ENCODE data around the gene ST6GALNAC3. TPM values are rescaled to one million over a fixed set of nuclear protein-coding genes. Genes with fewer than 3 reads are reported as not detected.

The ST6GALNAC3 gene
- total RNA-seq, 1 donor from 2014 or later = 11.7 TPM

DNA sequence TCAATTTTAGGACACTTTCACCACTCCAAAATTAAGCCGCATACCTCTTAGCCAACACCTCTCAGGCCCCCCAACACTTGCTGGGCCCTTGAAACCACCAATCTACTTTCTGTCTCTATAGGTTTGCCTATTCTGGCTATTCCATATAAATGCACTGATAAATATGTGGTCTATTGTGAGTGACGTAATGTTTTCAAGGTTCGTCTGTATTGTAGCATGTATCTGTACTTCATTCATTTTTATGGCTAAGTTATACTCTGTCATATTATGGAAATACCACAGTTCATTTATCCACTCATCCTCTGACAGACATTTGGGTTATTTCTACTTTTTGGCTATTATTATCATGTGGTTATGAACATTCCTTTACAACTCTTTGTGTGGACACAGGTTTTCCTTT lies 432.8 kb downstream of the ST6GALNAC3 start:
- no peak for DNase-seq (ENCODE audit: low spot score)

DNA sequence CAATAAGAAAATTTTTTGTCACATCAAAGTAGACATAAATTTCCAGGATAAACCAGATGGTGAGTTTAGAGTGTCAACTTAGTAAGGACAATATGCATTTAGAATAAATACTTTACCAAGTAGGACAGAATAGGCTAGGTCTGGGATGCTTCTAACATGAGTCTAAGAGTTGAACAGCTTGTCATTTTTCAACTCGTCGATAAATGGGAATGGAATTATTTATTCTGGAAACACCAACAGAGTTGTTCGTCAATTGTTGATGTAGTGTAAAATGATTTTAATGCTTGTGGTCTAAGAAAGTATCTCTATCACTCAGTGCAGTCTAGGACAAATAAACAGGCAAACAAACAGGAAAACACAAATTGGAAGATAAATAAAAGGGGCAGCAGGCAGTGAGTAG lies 434.3 kb downstream of the ST6GALNAC3 start:
- DNase-seq (ENCODE audit: low spot score) = no peak

DNA sequence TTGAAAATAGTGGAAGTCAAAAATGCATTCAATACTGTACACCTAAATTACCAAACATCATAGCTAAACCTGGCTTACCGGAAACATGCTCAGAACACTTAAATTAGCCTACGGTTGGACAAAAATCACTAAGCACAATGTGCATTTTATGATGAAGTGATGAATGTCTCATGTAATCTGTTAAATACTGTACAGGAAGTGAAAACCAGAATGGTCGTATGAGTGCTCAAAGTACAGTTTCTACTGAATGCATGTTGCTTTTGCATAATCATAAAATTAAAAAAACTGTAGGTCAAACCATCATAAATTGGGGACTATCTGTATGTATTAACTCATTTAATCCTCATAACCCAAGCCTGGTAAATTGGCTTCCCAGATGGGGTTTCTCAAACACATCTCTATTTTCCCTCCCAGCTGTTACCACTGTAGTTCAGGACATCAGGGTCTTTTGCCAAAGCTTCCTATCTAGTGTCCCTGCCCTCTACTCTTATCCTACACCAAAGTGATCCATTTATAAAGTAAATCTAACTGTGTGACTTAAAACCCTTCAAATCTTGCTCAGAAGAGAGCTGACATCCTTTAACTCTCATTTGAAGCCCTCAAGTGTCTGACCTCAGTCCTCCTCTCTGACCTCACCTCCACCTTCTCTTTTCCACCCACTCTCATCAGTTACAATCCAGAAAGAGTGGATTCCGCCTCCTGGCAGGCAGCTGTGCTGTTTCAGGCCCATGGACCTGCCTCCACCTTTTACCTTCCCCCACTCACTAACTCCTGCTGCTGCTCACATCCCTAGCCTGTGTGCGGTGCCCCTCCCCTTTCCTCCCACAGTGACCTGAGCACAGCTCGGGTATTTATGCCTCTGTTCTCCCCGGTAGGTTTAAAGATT lies 436.4 kb downstream of the ST6GALNAC3 start:
- no peak for DNase-seq (ENCODE audit: low spot score)

DNA sequence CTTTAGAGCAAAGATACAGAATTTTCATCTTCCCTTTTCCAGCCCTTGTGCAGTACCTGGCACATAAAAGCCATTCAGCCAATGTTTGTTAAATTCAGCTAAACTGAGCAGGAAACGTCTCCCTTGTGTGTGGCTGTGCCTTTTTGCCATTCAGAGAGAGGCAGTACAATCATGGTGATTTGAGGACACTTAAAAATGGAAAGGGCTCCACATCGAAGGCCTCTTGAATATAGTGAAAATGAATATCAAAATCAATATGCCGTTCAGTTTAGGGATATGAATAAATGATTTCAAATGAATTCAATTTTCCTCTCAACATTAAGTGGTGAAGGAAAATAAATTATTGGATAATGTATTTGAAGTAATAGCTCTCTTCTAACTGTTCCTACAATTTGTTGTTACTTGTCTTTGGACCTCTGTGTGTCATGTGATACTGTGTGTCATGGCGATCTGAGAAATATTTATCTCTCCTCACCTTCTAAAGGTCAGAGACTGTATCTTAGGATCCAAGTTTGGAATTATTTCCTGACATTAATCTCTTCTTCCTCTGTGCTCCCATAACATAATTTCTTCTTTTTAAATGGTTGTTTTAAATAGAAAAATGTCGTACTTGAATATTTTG lies 437.1 kb downstream of the ST6GALNAC3 start:
- no peak for DNase-seq (ENCODE audit: low spot score)

DNA sequence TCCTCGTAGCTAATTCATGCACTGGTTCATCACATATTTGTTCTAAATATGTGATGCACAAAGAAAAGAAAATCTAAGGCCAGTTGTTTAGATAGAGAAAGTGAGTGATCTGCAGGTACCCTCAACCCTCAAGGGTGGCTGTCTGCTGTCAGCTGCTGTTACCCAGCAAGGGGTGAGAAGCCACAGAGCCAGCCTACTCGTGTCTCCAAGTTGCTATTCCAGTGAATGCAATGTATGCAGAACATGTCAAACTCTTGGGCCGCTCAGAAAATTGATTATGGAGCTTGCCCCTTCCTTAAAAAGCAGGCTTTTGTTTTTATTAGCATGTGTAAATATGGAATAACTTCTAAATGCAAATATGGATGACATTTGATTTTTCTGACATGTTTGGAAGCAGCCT lies 456.4 kb downstream of the ST6GALNAC3 start:
- no peak for DNase-seq (ENCODE audit: low spot score)

DNA sequence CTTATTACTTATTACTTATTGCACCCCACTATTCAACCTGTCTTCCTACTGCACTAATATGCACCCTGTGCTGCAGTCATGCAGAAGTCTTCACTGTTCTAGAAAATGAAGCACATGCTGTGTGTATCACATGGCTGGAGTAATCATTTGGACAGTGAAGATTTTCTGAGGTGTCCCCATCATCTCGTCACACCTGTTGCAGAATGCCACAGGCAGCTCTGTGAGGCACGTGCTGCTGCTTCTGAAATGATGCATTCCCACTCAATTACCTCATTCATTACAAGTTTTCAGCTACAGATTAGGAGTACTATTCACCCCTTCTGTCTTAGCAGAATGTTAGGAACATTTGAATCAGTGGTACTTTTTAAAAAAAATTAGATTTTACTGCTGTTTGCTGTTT lies 467.1 kb downstream of the ST6GALNAC3 start:
- no peak for DNase-seq (ENCODE audit: low spot score)

DNA sequence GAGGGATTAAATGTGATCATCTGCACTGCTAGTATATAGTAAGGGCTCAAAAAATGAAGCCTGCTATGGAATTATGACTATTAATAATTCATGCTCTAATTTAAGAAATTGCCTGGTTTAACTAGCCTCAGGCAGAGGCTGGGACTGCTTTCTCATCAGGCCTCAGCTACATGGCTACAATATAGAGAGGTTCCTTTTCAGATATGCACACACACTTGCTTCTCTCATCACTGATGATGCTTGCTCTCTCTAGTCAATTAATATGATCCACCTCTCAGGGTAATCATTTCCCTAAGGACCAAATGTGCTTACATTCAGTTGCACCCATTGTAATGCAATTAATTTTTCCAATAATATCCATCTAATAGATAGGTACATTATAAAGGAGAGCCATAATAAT lies 467.8 kb downstream of the ST6GALNAC3 start:
- no peak for DNase-seq (ENCODE audit: low spot score)

DNA sequence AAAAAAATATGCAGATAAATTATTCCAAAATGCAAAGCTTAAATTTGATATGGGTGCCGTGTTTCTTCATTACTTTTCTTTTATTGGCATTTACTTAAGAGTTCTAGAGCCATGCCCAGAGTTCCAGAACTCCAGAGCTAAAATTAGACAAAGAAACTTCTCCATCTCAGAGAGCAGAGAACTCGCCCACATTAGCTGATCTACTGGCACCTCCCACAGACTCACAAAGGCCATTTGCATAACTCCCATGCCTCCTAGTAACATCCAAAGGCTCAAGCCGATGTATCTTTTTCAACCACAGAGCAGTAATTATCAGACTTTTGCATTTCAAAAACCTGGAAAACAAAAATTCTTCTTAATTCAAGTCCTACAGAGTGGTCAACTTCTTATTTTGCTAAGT lies 468.9 kb downstream of the ST6GALNAC3 start:
- DNase-seq (ENCODE audit: low spot score) = no peak

DNA sequence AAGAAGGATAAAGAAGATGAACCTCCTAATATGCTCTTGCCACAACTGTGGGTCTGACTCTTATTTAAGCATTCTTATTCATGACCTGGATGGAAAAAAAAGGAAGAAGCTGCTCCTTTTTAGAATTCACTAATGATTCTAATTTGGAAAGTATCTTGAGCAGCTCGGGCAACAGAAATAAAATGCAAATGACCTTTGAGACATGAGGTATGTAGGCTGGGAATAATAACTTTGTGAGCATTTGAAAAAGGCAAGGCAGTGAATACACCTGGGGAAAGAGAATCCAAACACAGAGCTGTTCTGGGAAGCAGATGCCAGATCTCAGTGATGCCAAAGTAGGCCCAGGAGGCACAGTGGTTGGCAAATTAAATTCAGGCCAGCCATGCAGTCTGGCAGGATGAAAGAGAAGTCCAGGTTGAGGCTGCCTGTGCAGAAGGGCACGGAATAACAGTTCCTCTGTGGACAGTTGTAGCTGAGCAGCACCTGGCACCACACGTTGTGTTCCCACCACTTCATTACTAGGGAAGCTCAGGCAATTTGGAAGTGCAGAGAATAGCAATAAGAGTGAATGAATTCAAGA lies 471.9 kb downstream of the ST6GALNAC3 start:
- DNase-seq (ENCODE audit: low spot score) = no peak

DNA sequence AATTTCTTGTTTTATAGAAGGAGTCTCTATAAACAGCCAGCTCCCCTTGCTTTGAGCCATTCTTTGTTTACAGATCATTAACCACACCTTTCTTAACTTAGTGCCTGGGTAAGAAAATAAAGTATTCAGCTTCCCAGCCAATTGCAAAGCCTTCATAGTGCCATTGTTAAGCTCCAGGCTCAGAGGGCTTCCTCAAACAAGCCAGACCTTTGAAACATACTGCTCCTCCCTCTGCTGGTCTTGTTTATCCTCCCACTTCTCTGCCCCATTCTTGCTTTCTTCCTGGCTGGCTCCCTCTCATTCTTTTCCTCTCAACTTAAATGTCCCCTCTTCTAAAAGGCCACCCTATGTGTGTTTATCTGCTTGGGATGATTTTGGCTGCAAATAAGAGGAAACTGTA lies 473.4 kb downstream of the ST6GALNAC3 start:
- DNase-seq (ENCODE audit: low spot score) = no peak

DNA sequence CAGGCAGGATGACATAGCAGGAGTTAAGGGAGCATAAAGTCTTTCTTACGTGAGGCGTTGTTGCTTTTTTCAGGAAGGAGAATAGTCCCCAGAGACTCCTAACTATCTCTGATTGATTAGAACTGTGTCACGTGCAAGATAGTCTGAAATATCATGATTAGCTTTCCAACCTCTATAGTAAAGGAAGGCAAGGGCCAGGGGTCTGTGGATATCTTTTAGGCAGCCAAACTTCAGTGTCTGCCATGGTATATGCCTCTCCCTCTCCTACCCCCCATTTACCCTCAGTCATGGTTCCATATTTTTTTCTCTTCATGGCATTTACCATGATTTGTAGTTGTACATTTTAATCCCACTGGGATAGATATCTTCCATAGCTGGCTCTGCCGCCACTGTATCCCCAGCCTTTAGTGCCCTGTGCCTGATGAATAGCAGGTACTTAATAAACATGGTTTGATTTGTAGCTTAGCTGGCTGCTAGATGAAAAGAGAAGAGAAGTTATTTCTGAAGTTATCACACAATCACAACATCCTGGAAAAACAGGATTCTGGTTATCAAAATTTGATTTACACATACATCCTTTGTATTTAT lies 474.1 kb downstream of the ST6GALNAC3 start:
- DNase-seq (ENCODE audit: low spot score) = no peak

DNA sequence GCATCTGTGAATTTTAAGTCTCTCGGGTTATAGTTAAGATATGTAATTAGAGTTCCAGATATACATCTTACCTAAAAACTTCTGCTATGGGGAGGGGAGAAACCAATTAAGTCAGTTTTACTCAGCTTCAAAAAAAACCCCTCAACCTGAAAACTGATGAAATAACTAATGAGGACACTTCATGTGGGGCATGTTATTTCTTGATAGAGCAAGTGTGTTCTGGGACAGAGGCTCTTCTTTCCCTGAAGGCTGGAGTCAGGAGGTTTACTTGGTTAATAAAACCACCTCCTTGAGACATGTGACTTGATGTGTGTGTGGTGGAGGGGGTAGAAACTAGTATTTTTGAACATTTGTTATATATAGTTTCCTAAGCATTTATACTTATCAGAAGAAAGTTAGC lies 479.7 kb downstream of the ST6GALNAC3 start:
- no peak for DNase-seq (ENCODE audit: low spot score)

DNA sequence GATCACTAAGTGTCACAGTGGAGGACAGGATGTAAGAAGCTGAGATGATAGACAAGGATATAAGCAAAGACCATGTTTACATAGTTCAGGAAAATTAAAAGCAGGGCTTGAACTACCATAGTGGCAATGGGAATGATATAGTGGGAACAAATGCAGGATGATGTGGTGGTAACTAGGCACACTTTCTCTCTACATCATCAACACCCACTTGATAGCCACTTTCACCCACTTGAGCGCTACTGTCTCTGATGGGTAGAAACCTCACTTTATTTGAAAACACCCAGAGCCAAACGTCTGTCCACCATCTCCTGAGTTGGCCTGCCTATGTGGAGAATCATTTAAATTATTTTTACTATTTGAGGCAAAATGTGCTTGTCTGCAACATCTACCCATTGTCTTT lies 487.7 kb downstream of the ST6GALNAC3 start:
- no peak for DNase-seq (ENCODE audit: low spot score)

DNA sequence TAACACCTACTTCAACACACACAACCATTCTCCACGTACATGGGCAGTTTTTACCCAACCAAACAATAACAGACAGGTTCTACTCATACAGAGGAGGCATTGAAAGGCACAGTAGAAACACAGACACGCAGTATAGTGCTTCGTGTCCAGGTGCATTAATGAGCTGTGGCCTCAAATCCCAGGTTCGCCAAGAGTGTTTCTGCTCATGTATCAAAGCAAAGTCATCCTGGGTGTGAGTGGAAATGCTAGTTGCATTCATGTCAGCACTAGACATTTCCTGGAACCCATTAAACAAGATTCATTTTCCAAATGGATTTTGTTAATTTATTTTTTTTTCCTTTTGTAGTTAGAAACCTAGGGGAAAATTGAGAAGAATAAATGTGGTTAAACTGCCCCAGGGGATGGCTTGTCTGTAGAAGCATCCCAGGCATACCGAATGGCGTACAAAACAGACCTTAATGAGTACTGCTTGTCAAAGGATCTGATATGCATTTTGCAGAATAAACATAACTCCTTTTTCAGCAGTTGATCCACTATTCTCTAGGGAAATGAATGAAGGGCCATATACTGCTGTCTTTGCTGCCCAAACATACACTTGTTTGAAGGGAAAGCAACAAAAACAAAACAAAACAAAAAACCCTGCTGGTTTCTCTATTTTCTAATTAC lies 494.2 kb downstream of the ST6GALNAC3 start:
- no peak for DNase-seq (ENCODE audit: low spot score)

DNA sequence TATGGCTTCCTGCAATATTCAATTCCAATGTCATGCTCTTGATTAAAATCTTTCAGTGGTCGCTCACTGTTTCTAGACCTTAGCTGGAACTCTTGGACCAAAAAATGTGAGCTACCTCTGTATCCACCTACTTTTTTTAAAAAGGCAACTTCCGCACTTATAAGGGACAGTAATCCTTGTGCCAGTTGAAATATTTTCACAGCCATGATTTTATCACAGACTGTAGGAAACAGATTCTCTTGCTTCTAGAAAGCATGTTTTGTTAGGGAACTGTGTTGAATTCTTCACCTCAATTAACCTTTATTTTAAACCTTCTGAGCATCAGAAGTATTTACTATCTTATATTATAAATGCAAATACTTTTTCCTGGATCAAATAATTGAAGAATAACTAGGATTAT lies 496.7 kb downstream of the ST6GALNAC3 start:
- DNase-seq (ENCODE audit: low spot score) = no peak

DNA sequence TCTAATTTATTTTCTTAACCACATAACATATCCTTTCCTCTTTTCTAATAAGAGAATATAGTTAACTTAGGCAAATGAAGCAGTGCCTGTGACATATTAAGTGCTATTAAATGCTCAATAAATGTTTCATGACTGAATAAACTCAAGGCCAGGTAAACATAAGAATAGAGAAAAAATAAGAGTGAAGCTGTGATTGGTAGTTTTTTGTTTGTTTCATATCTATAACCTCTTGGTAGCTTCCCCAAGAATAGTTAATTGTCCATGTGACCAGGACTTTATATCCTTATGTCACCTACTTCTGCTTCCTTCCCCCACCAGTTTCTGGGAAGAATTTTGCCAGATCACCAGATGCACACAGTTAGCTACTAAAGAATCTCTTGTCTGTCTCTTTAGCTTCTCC lies 497.7 kb downstream of the ST6GALNAC3 start:
- DNase-seq (ENCODE audit: low spot score) = no peak

DNA sequence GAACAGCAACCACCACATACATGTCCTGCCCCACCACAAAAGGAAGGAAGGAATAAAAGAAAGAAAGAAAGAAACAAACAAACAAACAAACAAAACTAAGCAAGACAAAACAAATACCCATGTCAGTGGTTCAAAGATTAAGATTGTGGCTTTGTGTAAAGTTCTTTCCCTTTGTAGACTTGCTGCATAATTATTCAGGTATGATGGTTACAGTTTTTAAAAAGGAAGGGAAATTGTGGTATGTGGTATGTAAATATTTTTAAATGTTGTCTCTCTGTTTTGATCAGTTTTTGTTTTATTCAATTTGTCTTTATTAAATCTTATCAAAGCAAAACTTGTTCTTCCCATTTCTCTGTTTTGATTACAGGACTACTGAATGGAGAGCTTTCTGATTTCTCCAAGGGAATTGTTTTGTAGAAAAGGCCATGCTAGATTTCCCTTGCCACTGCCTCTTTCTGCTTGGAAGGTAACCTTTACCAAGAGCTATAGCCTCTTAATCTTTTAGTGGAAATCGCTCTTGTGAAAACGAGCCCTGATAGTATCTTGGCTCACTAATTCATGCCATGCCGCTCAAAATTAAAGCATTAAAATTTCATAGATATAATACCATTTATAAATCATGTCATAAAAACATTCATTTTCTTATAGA lies 502.5 kb downstream of the ST6GALNAC3 start:
- DNase-seq (ENCODE audit: low spot score) = no peak

DNA sequence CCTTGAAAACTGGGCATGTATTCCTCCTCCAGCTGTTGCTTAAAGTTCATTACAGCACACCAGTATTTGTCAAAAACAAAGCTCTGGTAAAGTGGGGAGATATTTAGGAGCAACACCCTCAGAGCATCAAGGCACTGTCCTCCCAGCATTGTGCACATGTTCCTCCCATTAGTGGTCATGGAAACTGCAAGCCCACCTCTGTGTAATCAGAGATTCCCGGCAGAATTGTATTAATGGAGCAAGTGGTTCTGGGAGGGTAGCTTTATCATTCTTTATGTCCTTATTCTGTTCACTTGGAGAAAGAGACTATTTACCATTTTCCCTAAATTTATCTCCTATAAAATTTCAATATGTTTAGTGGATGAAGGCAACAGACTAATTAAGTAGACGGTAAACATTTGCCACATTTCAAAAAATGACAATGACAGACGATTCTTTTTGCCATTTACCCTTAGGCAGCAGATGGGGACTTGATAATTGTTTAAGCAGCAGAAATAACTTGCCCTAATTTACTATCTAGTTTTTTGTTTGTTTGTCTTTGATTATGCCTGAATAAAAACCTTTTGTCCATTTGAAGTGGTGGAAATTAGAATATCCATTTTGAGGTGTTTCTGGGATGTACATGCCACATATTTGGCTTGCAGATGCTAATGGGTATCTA lies 503.1 kb downstream of the ST6GALNAC3 start:
- no peak for DNase-seq (ENCODE audit: low spot score)

DNA sequence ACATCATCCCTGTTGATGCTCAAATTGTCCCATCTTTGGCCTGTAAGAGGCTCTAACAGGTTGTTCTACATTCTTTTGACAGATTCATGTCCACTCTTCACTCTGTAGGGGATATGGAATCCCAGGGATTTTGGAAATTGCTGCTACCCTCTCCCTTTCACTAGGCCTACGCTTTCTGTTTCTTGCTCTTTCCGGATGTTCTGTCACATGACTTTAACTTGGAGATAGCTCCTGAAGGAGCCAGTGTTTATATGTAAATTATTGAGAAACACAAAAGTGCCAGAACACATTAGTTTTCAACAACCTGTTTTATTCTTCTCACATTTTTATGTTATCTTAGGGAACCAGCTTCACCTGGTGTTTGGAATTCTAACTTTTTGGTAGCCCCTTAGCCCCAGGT lies 505.7 kb downstream of the ST6GALNAC3 start:
- DNase-seq (ENCODE audit: low spot score) = no peak

DNA sequence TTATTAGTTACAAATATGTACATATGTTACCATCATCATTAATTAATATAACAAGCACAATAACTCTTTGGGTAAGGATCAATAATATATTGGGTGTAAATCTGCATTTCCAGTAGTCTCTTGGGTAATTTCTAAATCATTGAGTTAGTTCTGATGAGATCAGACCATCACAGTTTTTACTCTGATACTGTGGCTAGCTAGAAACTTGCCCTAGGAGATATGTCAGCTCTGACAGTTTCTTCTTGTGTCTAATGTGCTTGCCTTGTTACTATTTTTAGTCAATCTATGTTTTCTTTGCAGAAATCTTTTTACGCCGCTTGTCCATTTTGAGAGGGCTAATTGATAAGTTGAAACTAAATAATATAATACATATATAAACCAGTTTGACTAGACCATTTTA lies 507.2 kb downstream of the ST6GALNAC3 start:
- no peak for DNase-seq (ENCODE audit: low spot score)

DNA sequence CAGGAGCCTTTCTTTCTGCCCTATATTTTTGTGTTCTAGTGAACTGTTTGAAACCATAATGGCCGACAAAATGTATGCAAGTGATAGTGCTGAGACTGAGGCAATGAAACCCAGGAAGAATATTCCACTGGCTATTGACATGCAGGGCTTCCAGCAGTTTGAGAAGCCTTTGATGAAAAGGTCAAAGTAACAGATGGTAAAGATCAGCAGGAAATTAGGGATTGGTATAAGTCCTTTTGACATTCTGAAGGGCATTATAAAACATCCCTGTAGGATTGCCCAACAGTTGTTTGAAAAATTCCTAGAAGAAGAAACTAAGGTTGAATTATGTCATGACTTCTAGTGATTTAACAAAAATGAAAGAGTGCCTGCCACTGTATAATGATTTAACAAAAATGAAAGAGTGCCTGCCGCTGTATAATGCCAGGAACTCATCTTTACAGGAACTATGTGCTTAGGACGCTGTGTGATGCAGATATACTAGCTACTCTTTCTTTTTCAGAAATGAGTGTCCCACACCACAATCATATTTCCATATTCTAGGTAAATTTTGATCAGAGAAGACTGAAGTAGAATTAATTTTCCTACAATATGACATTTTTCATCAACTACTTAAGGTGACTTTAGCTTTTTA lies 508.8 kb downstream of the ST6GALNAC3 start:
- DNase-seq (ENCODE audit: low spot score) = no peak
